ENCODE measurements around the gene FAM98C. TPM values are rescaled to one million over a fixed set of nuclear protein-coding genes. Genes with fewer than 3 reads are reported as not detected.

FAM98C gene
- total RNA-seq, 1 experiment from 2014 or later = 10.2 TPM

DNA sequence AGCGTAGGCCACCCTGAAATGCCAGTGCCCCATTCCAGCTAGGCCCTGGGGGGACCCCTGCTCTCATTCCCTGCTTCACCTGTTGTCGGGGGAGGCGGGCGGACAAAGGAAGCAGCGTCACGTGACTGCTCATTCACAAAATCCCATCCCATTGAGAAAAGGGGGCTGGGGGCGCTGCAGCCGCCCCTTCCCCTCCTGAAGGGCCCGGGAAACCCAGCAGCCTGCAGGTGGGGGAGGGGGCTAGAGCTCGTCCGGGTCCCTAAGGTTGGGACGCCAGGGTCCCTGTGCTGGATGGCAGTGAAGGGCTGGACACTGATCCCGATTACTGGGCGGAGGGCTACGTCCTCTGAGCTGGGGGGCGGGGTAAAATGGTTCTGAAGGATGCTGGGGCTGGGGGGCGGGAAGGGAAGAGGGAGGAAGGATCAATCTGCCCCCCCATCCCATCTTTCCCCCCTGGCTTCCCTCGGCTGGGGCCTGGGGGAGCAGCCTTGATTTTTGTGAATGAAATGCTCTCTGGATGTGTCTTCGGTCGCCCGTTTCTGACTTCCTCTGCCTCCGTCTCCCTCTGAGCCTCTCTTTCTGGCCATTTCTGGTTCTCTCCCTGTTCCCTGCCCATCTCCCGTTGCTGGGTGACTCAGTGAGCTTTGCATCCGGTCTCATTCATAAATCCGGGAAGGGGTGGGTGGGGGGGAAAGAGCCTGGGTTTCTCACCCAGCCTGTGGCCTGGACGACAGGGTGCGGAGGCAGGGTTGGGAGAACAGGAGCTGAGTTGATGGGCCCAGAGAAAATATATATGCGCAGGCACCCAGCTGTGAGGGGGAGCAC lies 13.6 kb upstream of the FAM98C start (continued):
- TF ChIP-seq ZNF281 (CRISPR knock-in tag; IDR thresholded peaks at IDR 0.05) (peak; percentile 73), TP53 (CRISPR knock-in tag; IDR thresholded peaks at IDR 0.05) (no peak), FOXJ3 (CRISPR knock-in tag; IDR thresholded peaks at IDR 0.05; ENCODE audit: borderline replicate concordance) (no peak), ZBTB43 (CRISPR knock-in tag; IDR thresholded peaks at IDR 0.05) (no peak), CREM (CRISPR knock-in tag; IDR thresholded peaks at IDR 0.05) (peak; percentile 60; the same call in 1 of the 2 replicates), MXD4 (CRISPR knock-in tag; IDR thresholded peaks at IDR 0.05; ENCODE audit: borderline replicate concordance) (no peak), ZNF671 (CRISPR knock-in tag; IDR thresholded peaks at IDR 0.05) (no peak), OVOL2 (CRISPR knock-in tag; IDR thresholded peaks at IDR 0.05; ENCODE audit: borderline replicate concordance) (no peak), TEAD1 (CRISPR knock-in tag; IDR thresholded peaks at IDR 0.05) (no peak), ZNF416 (CRISPR knock-in tag; IDR thresholded peaks at IDR 0.05) (no peak), CREB1 (CRISPR knock-in tag; IDR thresholded peaks at IDR 0.05) (no peak), EMX1 (CRISPR knock-in tag; IDR thresholded peaks at IDR 0.05) (no peak), ZNF396 (CRISPR knock-in tag; IDR thresholded peaks at IDR 0.05; ENCODE audit: borderline replicate concordance) (no peak), RELA (CRISPR knock-in tag; IDR thresholded peaks at IDR 0.05; ENCODE audit: borderline replicate concordance) (no peak; the same call in 1 of the 2 replicates), JUN (CRISPR knock-in tag; IDR thresholded peaks at IDR 0.05) (no peak), HMGA2 (CRISPR knock-in tag; IDR thresholded peaks at IDR 0.05) (no peak), ETV6 (CRISPR knock-in tag; IDR thresholded peaks at IDR 0.05) (0 out of 2 replicates have a peak, but pooled peaks have one; percentile 57), ZNF532 (CRISPR knock-in tag; IDR thresholded peaks at IDR 0.05; ENCODE audit: borderline replicate concordance) (no peak)
- TF ChIP-seq, protein P1, sequence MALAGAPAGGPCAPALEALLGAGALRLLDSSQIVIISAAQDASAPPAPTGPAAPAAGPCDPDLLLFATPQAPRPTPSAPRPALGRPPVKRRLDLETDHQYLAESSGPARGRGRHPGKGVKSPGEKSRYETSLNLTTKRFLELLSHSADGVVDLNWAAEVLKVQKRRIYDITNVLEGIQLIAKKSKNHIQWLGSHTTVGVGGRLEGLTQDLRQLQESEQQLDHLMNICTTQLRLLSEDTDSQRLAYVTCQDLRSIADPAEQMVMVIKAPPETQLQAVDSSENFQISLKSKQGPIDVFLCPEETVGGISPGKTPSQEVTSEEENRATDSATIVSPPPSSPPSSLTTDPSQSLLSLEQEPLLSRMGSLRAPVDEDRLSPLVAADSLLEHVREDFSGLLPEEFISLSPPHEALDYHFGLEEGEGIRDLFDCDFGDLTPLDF (CRISPR knock-in tag; IDR thresholded peaks at IDR 0.05) = no peak
- TF ChIP-seq, protein P2, sequence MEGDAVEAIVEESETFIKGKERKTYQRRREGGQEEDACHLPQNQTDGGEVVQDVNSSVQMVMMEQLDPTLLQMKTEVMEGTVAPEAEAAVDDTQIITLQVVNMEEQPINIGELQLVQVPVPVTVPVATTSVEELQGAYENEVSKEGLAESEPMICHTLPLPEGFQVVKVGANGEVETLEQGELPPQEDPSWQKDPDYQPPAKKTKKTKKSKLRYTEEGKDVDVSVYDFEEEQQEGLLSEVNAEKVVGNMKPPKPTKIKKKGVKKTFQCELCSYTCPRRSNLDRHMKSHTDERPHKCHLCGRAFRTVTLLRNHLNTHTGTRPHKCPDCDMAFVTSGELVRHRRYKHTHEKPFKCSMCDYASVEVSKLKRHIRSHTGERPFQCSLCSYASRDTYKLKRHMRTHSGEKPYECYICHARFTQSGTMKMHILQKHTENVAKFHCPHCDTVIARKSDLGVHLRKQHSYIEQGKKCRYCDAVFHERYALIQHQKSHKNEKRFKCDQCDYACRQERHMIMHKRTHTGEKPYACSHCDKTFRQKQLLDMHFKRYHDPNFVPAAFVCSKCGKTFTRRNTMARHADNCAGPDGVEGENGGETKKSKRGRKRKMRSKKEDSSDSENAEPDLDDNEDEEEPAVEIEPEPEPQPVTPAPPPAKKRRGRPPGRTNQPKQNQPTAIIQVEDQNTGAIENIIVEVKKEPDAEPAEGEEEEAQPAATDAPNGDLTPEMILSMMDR (IDR thresholded peaks at IDR 0.05) = no peak
- TF ChIP-seq, protein P3, sequence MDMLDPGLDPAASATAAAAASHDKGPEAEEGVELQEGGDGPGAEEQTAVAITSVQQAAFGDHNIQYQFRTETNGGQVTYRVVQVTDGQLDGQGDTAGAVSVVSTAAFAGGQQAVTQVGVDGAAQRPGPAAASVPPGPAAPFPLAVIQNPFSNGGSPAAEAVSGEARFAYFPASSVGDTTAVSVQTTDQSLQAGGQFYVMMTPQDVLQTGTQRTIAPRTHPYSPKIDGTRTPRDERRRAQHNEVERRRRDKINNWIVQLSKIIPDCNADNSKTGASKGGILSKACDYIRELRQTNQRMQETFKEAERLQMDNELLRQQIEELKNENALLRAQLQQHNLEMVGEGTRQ (CRISPR knock-in tag; IDR thresholded peaks at IDR 0.05) = peak; percentile 96
- TF ChIP-seq, protein P4, sequence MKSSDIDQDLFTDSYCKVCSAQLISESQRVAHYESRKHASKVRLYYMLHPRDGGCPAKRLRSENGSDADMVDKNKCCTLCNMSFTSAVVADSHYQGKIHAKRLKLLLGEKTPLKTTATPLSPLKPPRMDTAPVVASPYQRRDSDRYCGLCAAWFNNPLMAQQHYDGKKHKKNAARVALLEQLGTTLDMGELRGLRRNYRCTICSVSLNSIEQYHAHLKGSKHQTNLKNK (CRISPR knock-in tag; IDR thresholded peaks at IDR 0.05) = no peak
- TF ChIP-seq, protein P5, sequence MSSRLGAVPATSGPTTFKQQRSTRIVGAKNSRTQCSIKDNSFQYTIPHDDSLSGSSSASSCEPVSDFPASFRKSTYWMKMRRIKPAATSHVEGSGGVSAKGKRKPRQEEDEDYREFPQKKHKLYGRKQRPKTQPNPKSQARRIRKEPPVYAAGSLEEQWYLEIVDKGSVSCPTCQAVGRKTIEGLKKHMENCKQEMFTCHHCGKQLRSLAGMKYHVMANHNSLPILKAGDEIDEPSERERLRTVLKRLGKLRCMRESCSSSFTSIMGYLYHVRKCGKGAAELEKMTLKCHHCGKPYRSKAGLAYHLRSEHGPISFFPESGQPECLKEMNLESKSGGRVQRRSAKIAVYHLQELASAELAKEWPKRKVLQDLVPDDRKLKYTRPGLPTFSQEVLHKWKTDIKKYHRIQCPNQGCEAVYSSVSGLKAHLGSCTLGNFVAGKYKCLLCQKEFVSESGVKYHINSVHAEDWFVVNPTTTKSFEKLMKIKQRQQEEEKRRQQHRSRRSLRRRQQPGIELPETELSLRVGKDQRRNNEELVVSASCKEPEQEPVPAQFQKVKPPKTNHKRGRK (CRISPR knock-in tag; IDR thresholded peaks at IDR 0.05; ENCODE audit: borderline replicate concordance) = no peak
- TF ChIP-seq, protein P6, sequence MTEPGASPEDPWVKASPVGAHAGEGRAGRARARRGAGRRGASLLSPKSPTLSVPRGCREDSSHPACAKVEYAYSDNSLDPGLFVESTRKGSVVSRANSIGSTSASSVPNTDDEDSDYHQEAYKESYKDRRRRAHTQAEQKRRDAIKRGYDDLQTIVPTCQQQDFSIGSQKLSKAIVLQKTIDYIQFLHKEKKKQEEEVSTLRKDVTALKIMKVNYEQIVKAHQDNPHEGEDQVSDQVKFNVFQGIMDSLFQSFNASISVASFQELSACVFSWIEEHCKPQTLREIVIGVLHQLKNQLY (CRISPR knock-in tag; IDR thresholded peaks at IDR 0.05) = no peak

Data from WTC11 (cell line).